Measurements from ENCODE around the gene ZNF500. TPM values are rescaled to one million over a fixed set of nuclear protein-coding genes. Genes with fewer than 3 reads are reported as not detected.

The ZNF500 gene
- total and polyA plus RNA-seq, 2 of the 4 experiments (the other 2 are of a cell fraction), result 4.5 to 5.9 TPM

GRCh38 chr16:4754865-4755264 is 12.1 kb downstream of the ZNF500 start:
- Histone ChIP-seq H3K9me3 (ENCODE audit: control insufficient read depth, insufficient read depth, low read length) (peaks cover 4% of the 10 kb centered on the region), H3K4me2 (ENCODE audit: low read depth, low read length) (no peak overlapping the region), H4K5ac (ENCODE audit: low read depth, low read length) (no peak overlapping the region), H3K4me1 (ENCODE audit: control insufficient read depth, insufficient read depth, low read length) (no peaks in the 10 kb centered on the region), H2BK15ac (ENCODE audit: low read depth, low read length) (no peak overlapping the region), H4K20me1 (ENCODE audit: insufficient read depth, low read length) (peaks cover 5% of the 10 kb centered on the region; the same call in 1 of the 2 replicates), H3K27ac (ENCODE audit: insufficient read depth, low read length) (no peak overlapping the region), H2BK20ac (ENCODE audit: low read depth, low read length) (no peak overlapping the region), H2BK120ac (ENCODE audit: low read depth, low read length) (no peak overlapping the region), H2AK5ac (ENCODE audit: low read depth, low read length) (no peak overlapping the region), H4K8ac (ENCODE audit: low read depth in 2 of 2, low read length in 2 of 2) (no peak overlapping the region), H3K56ac (ENCODE audit: extremely low read depth, insufficient read depth, low read length) (no peak overlapping the region), H3K4ac (ENCODE audit: low read depth, low read length) (no peak overlapping the region), H3K23ac (ENCODE audit: low read depth, low read length) (no peak overlapping the region), H3K9me1 (ENCODE audit: insufficient read depth, low read length) (no peaks in the 10 kb centered on the region), H3K9ac (ENCODE audit: low read depth, low read length) (no peak overlapping the region), H3K14ac (replicated peaks; ENCODE audit: low read depth, low read length) (no peak overlapping the region), H3K27me3 (ENCODE audit: control insufficient read depth, insufficient read depth, low read length) (no peaks in the 10 kb centered on the region), H4K91ac (ENCODE audit: insufficient read depth, low read depth, low read length) (no peak overlapping the region), H3K18ac (ENCODE audit: low read depth, low read length) (no peak overlapping the region), H3K36me3 (ENCODE audit: control insufficient read depth, insufficient read depth, low read length) (peaks cover 63% of the 10 kb centered on the region), H2AK9ac (replicated peaks; ENCODE audit: low read depth, low read length, poor library complexity) (no peak overlapping the region), H3K4me3 (ENCODE audit: insufficient read depth, low read depth, low read length) (no peak overlapping the region), H3K79me1 (ENCODE audit: low read depth in 1 of 2, low read length in 2 of 2) (peaks cover 6 to 7% of the 10 kb centered on the region in 2 experiments; a peak in 3 of 4 replicates), H2BK5ac (ENCODE audit: low read depth, low read length, poor library complexity, severe bottlenecking) (no peak overlapping the region), H2AFZ (replicated peaks; ENCODE audit: low read length, poor library complexity) (no peak overlapping the region)
- ATAC-seq (ENCODE audit: low read depth), result no peak
- intact Hi-C loops (cut with micrococcal nuclease), result no loop called here
- no peak for DNase-seq
- POLR2A ChIA-PET (ENCODE audit: unreplicated experiment), result no interaction called here
- CTCF ChIA-PET, result no interaction called here
- no CpG with 5 or more reads among the region's 4 CpGs for WGBS, 2 experiments (ENCODE audit: extremely low coverage in 2 of 2, insufficient read length in 1 of 2)
- no TSS peak for BruUV-seq (replicated peaks)
- dilution Hi-C loops (cut with HindIII; ENCODE audit: low sequenced_read_pairs, unreplicated experiment), result no loop called here
- TF ChIP-seq SMC3 (IDR thresholded peaks at IDR 0.05; ENCODE audit: low read depth, low read length), result no peak
- TF ChIP-seq RAD21 (IDR thresholded peaks at IDR 0.05; ENCODE audit: low read length), result no peak
- no peak for TF ChIP-seq MAFK (IDR thresholded peaks at IDR 0.05; ENCODE audit: low read depth, low read length)
- no peak for TF ChIP-seq MAZ (IDR thresholded peaks at IDR 0.05; ENCODE audit: borderline replicate concordance, low read depth, low read length)
- TF ChIP-seq CHD1 (IDR thresholded peaks at IDR 0.05; ENCODE audit: low read depth, low read length), result no peak
- no peak for TF ChIP-seq CEBPB (IDR thresholded peaks at IDR 0.05; ENCODE audit: low read depth, low read length)
- TF ChIP-seq CTCF (conservative IDR thresholded peaks at IDR 0.05; ENCODE audit: low read depth, low read length), result no peak
- in situ Hi-C loops (cut with MboI; ENCODE audit: low sequenced_read_pairs), result no loop called here
